ENCODE results near the gene TSPAN4.

Gene TSPAN4

DNA sequence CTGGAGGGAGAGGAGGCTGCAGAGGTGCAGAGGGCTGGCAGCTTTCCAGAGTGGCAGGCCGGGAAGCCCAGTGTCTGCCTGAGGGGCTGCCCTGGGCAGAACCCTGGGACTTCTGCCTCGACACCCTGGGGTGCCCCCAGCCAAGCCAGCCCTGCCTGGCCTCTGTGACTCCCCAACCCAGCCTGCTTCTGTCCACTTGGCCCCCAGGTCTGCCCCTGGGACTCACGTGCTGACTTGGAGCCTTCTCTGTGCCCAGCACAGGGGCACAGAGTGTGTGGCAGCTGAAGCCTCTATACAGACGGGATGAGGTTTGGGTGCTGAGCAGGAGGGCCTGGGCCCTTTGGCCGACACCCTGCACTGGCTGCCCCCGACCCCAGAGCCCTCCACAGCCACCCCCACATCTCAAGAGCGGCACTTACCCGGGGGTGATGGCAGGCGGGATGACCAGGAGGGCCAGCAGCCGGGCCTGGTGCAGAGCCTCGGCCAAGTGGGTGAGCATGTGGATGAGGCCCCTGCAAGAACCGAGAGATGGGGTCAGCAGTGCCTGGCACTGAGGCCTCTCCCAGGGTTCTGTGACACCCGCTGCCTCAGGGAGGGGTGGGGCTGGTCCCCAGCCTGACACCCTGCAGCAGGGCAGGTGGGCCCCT is 50.5 kb downstream of the TSPAN4 start:
- DNase-seq: no peak

GRCh38 chr11:894575-895201 is 52.0 kb downstream of the TSPAN4 start:
- DNase-seq: no peak

DNA sequence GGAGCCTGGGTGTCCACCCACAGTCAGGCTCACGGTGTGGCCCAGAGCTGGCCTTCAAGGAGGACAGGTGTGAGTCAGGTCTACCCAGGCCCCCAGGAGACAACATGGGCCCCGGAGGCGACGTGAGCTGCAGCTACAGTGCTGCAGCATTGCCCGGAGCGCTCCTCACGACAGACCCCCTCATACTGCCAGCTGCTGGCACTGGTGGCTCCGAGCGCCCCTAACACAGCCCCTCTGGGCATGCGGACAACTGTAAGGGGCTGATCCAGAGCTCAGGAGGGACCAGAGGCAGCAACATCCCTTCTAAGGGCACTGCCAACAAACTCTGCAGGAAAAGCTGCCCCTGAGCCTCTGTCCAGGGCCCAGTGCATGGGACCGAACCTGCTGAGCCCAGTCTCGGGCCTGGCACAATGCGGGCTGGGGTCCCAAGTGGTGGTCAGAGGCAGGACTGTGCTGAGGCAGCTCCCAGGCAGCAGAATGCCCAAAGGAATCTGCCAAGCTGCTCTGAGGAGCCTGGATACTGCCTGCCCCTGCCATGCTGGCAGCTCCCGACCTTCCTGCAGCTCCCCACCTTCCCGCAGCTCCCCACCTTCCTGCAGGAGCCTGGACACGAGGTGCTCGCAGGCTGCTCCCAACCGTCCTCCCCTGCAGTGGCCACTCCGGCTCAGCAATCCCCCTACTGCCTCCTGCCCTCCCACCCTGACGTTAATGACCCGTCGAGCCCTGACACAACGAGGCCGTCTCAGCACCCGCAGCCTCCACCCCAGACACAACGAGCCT is 52.9 kb downstream of the TSPAN4 start:
- no peak for DNase-seq

GRCh38 chr11:897253-898142 is 54.8 kb downstream of the TSPAN4 start:
- DNase-seq: no peak

GRCh38 chr11:898143-898511 is 55.5 kb downstream of the TSPAN4 start:
- no peak for DNase-seq

DNA sequence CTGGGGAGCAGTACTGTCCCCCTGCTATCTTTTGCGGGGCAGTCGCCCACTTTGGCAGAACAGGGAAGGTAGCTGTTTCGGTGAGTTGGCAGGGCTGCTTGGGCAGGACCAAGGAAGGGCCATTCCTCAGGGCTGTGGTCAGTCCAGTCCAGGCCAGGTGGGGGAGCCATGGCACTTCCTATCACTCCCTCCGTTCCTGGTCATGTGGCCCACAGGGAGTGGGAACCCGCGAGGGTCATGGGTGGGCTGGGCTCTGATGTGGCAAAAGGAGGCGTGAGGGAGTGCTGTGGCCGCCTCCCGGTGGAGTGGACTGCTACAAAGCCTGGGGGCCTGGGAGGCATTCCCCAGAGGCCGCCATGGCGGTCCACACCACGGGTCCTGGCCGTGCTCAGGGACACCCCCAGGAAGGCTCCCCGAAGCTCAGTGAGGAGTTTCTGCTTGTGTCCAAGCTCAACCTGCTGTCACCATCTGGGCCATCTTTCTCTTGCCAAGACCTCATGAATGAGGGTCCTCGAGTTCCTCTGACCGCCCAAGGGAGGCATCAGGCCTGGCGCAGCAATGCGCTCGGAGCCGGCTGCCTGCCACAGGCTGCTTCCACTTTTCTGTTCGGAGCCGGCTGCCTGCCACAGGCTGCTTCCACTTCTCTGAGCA is 56.0 kb downstream of the TSPAN4 start:
- no peak for DNase-seq

GRCh38 chr11:899724-900123 is 57.1 kb downstream of the TSPAN4 start:
- DNase-seq: no peak

- no peak for DNase-seq
These were observed 57.9 kb downstream of the TSPAN4 start for GRCh38 chr11:900545-900944.

GRCh38 chr11:901452-902061 is 58.9 kb downstream of the TSPAN4 start:
- DNase-seq: no peak

DNA sequence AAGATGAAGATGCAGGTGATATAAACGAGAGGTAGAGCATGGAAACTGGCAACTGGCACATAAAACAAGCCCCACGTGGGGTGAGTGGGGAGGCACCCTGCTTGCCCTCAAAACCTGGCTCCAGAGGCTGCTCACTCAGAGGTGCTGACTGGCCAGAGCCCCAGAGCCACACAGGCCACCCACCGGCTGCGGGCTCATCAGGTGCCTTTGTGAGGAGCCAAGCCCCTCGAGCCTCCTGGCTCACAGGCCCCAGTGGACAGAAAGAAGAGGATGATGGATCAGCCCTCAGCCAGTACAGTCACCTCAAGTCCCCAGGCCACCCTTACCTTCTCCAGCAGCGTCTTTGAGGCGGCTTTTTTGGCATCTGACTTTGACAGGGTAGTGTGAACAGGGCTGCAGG is 61.7 kb downstream of the TSPAN4 start:
- no peak for DNase-seq

DNA sequence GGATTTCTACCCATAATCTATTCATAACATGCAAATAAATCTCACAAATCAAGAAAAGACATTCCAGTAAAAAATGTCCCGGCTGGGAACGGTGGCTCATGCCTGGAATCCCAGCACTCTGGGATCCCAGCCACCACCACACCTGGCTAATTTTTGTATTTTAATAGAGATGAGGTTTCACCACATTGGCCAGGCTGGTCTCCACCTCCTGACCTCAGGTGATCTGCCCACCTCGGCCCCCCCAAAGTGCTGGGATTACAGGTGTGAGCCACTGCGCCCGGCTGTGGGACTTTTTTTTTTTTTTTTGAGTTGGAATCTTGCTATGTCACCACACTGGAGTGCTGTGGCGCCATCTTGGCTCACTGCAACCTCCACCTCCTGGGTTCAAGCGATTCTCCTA is 63.3 kb downstream of the TSPAN4 start:
- DNase-seq: no peak

GRCh38 chr11:907668-908067 is 65.0 kb downstream of the TSPAN4 start:
- DNase-seq: no peak

DNA sequence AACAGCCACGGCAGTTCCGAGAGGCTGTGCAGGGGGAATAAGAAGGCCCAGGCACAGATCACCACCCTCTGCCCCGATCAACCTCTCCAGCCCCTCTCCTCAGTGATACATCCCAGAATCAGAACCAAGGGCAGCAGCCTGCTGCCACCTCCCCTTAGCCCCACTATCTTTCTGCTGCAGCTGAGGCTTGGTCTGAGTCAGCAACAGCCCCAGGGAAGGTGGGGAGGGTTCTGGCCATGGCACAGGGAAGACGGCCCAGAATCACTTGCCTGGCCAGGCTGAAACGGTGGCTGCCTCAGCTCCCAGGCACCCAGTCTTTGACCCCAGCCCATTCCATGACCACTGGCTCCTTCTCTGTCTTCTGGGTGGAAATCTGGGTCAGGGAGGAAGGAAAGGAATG is 65.6 kb downstream of the TSPAN4 start:
- DNase-seq: no peak

- no peak for DNase-seq
These were observed 66.8 kb downstream of the TSPAN4 start for GRCh38 chr11:909406-909805.

DNA sequence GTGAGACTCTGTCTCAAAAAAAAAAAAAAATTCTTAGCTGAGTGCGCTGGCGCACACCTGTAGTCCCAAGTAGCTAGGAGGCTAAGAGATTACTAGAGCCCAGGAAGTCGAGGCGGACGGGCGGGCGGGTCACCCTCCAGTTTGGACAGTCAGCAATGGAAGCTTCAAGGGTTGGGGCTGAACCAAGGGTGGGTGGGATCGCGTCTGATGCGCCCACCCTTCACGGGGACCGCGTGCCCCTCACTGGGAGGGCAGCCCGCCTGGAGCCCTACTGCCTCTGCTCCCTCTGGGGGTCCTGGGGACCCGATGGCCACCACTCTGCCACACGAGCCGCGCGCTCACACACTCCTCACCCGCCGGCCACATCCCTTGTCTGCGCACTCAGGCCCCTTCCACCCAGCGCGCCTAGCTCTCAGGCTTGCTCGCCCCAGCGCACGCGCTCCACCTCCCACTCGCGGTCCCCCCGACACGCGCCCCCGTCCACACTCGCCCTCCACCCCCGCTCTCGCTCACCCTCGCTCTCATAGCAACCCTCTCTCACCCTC is 67.5 kb downstream of the TSPAN4 start:
- no peak for DNase-seq

- peak; percentile 31 for DNase-seq
These were observed 68.0 kb downstream of the TSPAN4 start, which contains the start of gene CHID1 for GRCh38 chr11:910589-911030. CHID1 (minus strand) TSS chr11:910810; CDS start chr11:904816, 5,994 bp downstream.

DNA sequence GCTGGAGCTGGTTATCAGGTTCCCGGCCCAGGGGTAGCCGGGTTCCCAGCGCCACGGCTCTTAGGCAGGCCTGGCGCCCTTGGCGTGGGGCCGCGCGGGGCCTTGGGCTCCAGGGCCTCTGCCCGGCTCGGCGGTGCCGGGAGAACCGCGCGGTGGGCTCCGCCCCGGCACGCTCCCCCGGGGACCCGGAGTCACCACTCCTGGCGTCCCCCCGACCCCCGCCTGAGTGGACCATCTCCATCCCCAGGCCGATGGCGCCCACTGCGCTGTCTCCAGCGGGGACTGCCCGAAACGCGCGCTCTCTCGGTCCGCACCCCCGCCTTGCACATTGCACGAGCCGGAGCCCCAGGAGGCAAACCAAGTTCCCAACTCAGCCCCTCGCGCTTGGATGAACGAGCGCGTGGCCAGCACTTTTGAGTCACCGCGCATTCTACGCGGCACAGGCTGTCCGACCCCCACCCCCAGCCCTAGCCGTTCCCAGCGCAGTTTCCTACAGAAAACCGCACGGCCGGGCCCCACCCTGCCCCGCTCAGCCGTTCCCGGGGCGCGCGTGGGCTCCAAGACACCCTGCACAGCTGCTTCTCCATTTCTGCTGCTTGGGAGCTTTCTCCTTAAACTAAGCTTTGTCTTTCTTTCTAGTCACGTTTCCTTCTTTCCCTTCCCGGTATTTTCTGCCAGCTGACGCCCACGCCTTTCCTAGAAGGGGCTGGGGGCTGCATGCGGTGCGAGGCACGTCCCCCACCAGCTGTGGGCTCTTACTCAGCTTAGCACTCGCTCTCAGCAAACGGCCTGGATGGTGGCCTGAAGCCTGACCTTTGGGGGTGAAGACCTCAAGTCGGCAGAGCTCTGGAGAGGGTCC is 68.6 kb downstream of the TSPAN4 start:
- no peak for DNase-seq

DNA sequence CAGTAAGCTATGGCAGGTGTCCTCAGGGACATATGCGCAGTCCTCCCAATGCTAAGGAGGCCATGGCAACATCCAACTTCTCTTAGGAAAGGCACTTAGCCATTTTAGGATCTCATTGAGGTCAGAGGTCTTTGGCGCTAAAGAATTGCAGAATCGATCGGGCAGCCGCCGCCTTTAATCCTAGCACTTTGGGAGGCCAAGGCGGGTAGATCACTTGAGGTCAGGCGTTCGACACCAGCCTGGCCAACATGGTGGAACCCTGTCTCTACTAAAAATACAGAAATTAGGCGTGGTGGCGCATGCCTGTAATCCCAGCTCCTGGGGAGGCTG is 69.2 kb downstream of the TSPAN4 start:
- DNase-seq: no peak

DNA sequence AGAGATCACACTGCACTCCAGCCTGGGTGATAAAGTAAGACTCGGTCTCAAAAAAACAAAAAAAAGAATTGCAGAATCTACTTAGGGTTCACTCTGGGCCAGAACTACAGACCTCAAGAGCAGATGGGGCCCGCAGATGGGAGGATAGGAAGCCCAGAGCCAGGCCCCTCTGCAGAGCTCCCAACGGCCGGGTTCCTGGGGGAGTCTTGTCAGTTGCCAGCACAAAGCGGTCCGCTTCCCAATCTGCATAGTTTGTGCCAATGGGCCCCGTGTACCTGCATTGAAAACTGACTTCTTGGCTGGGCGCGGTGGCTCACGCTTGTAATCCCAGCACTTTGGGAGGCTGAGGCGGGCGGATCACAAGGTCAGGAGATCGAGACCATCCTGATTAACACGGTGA is 69.6 kb downstream of the TSPAN4 start:
- DNase-seq: no peak

DNA sequence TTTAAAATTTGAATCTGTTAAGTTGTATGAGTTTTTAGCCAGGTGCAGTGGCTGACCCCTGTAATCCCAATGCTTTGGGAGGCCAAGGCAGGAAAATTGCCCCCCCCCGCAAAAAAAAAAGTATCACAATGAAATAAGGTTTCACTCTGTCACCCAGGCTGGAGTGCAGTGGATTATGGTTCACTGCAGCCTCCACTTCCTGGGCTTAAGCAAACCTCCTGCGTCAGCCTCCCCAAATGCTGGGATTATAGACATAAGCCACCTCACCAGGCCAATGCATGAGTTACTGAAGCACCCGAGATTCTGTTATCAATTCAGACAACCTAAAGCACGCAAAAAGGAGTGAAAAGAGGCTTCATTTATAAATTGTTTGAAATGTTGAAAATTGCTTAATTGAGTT is 70.4 kb downstream of the TSPAN4 start:
- no peak for DNase-seq

DNA sequence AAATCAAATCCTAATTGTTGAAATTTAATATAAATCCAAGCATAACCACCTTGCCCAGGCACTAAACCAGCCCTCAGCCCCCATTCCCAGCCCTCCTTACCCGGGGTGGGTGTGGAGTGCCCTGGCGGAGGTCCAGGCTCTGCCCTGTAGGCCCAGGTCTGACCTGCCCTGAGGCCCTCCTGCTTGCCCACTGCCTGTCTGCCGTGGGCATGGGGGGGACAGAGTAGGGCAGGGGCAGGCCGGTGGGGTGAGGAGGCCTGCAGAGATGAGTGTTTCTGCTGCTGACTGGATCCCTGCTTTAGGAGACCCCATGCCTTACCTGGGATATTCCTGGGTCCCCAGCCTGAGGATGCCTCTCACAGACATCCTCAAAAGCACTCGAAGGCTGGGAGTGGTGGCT is 71.6 kb downstream of the TSPAN4 start:
- DNase-seq: no peak
